BLaER1 treated with 17β-estradiol and CSF1 and Interleukin-3, amounts not matched to agents 10 nM and 100 nM (cell line): ENCODE data around the gene TWSG1.

Experiments
- H3K27ac ChIP-seq, 11 experiments: shearing (Covaris generic); formaldehyde crosslinking; 2 replicates each; pipeline ENCODE4 v1.8.1; 2022
- H3K27me3 ChIP-seq, 11 experiments: shearing (Covaris generic); formaldehyde crosslinking; 2 replicates each; pipeline ENCODE4 v1.8.1; 2022
- H3K36me3 ChIP-seq, 11 experiments: shearing (Covaris generic); formaldehyde crosslinking; 2 replicates each; pipeline ENCODE4 v1.8.1; 2022
- H3K4me1 ChIP-seq, 10 experiments: shearing (Covaris generic); formaldehyde crosslinking; 2 replicates each; pipeline ENCODE4 v1.8.1; 2022
- H3K4me2 ChIP-seq, 11 experiments: shearing (Covaris generic); formaldehyde crosslinking; 2 replicates each; pipeline ENCODE4 v1.8.1; 2022
- H3K4me3 ChIP-seq, 10 experiments: shearing (Covaris generic); formaldehyde crosslinking; 2 replicates each; pipeline ENCODE4 v1.8.1; 2022
- H3K9ac ChIP-seq, 11 experiments: shearing (Covaris generic); formaldehyde crosslinking; 2 replicates each; pipeline ENCODE4 v1.8.1; 2022
- H3K9me3 ChIP-seq, 11 experiments: shearing (Covaris generic); formaldehyde crosslinking; replicated peaks in 1 of 11; 2 replicates each; pipeline ENCODE4 v1.8.1; 2022
- H4K20me1 ChIP-seq, 11 experiments: shearing (Covaris generic); formaldehyde crosslinking; 2 replicates each; pipeline ENCODE4 v1.8.1; 2022
- Cebpa-rat ChIP-seq, 11 experiments: shearing (Covaris generic); IDR thresholded peaks; 2 replicates each; pipeline ENCODE4 v1.8.1; 2022

Gene TWSG1

DNA sequence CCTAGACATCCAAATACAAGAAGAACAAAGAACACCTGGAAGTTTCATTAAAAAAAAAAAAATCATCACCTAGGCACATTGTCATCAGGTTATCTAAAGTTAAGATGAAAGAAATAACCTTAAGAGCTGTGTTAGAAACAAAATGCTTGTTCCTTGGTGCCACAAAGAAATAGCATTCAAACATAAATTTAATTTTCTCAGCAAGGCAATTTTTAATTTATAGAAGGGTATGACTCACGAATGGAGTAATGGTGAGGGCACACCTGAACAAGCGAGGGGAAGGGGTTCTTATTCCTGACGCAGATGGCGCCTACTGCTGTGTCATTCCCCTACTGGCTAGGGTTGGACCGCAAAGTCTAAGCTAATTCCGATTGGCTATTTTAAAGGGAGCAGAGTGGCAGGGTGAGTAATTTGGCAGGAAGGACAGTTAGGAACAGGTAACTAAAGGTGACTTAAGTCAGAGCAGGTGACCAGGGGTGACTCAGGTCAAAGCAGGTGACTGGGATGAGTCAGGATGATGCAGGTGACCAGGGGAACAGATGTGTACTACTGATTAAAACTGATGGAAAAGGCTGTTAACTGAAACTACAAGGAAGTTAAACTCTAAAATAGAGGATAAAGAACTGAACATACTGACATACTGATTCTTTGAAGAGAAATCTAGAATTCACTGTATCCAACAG is 30.0 kb upstream of the TWSG1 start:
- no peaks in the 10 kb centered on the region for H4K20me1 ChIP-seq
- no peak overlapping the region for H3K4me2 ChIP-seq
- H3K27ac ChIP-seq = no peak overlapping the region
- peaks cover 0 to 3% (median 0%) of the 10 kb centered on the region in 11 experiments; a peak in 2 of 22 replicates for H3K36me3 ChIP-seq
- H3K27me3 ChIP-seq = no peaks in the 10 kb centered on the region
- H3K4me1 ChIP-seq = no peaks in the 10 kb centered on the region
- H3K9me3 ChIP-seq = peaks cover 18 to 33% (median 27%) of the 10 kb centered on the region in 11 experiments
- H3K4me3 ChIP-seq = no peak overlapping the region
- H3K9ac ChIP-seq = no peak overlapping the region
- no peak for TF ChIP-seq Cebpa-rat (IDR thresholded peaks at IDR 0.05)

DNA sequence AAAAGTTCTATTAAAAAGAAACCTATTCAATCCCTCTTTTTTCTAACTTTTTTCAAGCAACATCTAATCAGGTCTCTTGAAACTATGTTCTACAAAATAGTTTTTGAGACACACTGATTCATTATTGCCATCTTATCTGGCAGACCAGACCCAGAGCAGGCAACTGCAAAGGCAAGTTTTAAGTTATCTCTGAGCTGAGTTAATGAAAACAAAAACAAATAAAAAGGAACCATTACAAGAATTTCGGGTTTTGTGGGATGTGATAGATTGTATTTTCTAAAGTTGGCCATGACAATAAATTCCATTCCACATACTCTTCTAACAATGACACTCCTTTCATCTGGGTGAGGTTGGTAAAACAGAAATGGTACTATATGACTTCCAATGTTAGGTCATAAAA is 15.2 kb upstream of the TWSG1 start:
- H3K4me3 ChIP-seq = no peak overlapping the region
- no peak overlapping the region for H3K4me2 ChIP-seq
- TF ChIP-seq Cebpa-rat (IDR thresholded peaks at IDR 0.05) = no peak
- no peaks in the 10 kb centered on the region for H3K36me3 ChIP-seq
- peaks cover 0 to 14% (median 0%) of the 10 kb centered on the region in 10 experiments; a peak in 5 of 20 replicates for H3K4me1 ChIP-seq
- peaks cover 0 to 16% (median 4%) of the 10 kb centered on the region in 11 experiments; a peak in 8 of 22 replicates for H3K9me3 ChIP-seq
- H3K27ac ChIP-seq = no peak overlapping the region
- H3K9ac ChIP-seq = no peak overlapping the region
- no peaks in the 10 kb centered on the region for H4K20me1 ChIP-seq
- no peaks in the 10 kb centered on the region for H3K27me3 ChIP-seq

DNA sequence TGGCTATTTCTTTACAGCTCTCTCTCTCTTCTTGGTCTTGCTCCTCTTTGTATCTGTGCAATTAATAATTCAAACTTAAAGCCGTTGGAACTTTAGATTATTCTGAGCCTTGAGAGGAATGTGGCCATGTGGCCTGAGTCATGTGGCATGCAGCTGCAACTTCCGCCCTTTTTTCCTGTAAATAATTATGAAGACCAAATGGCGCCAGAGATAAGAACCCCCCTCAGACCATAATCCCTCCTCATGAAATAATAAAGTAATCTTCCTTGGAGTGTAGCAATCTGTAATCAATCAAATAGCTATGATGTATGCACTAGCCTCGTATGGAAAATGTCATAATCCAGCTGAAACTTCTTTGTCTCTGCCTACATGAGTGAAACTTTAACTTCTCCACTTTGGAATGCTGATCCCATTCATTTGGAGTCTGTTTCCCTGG is 13.5 kb upstream of the TWSG1 start:
- Histone ChIP-seq H3K4me2 (no peak overlapping the region), H3K36me3 (no peaks in the 10 kb centered on the region), H3K4me3 (no peak overlapping the region), H3K9me3 (peaks cover 0 to 16% (median under 1%) of the 10 kb centered on the region in 11 experiments; a peak in 7 of 22 replicates), H3K27ac (no peak overlapping the region), H4K20me1 (no peaks in the 10 kb centered on the region), H3K9ac (no peak overlapping the region), H3K27me3 (no peaks in the 10 kb centered on the region), H3K4me1 (peaks cover 0 to 14% (median 0%) of the 10 kb centered on the region in 10 experiments; a peak in 5 of 20 replicates)
- TF ChIP-seq Cebpa-rat (IDR thresholded peaks at IDR 0.05) = no peak

DNA sequence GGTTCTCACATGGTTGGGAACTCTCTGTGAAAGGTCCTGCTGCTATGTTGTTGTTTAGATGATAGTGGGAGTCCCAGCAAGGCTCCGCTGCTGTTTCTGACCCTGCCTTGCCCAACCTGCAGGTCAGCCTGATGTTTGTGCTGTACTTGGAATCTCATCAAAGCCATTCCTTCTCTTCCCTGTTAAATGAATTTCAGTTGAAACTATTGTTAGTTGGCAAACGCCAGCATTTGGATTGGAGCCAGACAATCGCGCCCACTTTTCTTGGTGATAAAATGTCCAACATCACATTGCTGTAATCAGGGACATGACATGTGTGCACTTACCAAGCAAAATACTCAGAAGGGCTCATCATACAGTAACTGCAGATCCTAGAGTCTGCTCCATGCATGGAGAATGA is 12.8 kb upstream of the TWSG1 start:
- Histone ChIP-seq H3K9me3 (peaks cover 0 to 16% (median 3%) of the 10 kb centered on the region in 11 experiments; a peak in 6 of 22 replicates), H3K27me3 (no peaks in the 10 kb centered on the region), H3K27ac (no peak overlapping the region)

DNA sequence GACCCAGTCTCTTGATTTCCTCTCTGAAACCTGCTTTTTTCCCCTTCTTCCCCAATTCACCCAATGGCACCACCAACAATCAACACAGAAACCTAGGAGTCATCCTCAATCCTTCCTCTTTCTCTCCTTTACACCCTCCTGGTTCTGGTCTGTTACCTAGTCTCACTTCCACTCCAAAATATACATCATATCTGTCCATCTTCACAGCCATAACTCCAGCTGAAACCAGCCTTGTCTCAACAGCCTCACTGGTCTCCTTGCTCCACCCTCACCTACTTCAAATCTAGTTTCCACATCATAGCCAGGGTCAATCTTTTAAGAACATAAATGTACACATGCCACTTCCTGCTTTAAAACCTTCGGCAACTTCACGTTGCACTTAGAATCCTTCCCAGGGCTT is 11.8 kb upstream of the TWSG1 start:
- Histone ChIP-seq H3K27me3 (no peaks in the 10 kb centered on the region), H3K27ac (no peak overlapping the region), H3K4me1 (peaks cover 0 to 14% (median 0%) of the 10 kb centered on the region in 10 experiments; a peak in 5 of 20 replicates), H3K36me3 (no peaks in the 10 kb centered on the region), H4K20me1 (no peaks in the 10 kb centered on the region), H3K9me3 (peaks cover 3 to 22% (median 10%) of the 10 kb centered on the region in 11 experiments), H3K4me2 (peak overlapping the region in 1 of 11 experiments; percentile 19; a peak in 1 of 22 replicates), H3K9ac (no peak overlapping the region), H3K4me3 (no peak overlapping the region)
- TF ChIP-seq Cebpa-rat (IDR thresholded peaks at IDR 0.05) = no peak

More for the DNA sequence above, 12.8 kb upstream of the TWSG1 start:
- Histone ChIP-seq H3K4me3 (no peak overlapping the region), H4K20me1 (no peaks in the 10 kb centered on the region), H3K36me3 (no peaks in the 10 kb centered on the region), H3K4me1 (peaks cover 0 to 14% (median 0%) of the 10 kb centered on the region in 10 experiments; a peak in 5 of 20 replicates), H3K4me2 (no peak overlapping the region), H3K9ac (no peak overlapping the region)
- TF ChIP-seq Cebpa-rat (IDR thresholded peaks at IDR 0.05) = no peak

DNA sequence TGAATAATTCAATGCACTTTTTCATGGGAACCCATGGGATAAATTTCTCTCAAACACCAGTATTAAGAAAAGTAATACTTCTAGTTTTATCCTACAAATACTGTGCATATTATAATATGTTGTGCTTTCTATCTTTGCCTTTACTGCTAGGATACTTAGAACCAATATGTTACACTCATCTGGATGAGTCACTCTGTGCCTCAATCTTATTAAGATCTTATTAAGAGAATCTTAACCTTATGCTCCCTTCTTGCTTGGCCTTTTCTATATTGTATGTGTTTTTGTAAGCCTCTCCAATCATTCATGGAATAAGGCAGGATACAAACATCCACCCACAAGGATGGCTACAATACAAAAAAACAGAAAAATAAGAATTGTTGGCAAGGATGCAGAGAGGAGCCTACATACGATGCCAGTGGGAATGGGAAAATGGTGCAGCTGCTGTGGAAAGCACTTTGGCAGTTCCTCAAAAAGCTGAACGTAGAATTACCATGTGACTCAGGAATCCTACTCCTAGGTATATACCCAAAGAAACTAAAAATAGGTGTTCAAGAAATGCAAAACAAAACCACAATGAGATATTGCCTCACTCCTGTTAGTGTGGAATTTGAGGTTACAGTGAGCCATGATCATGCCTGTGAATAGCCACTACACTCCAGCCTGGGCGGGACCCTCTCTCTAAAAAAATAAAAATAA is 10.7 kb upstream of the TWSG1 start:
- no peak overlapping the region for H3K4me3 ChIP-seq
- no peak overlapping the region for H3K27ac ChIP-seq
- no peak overlapping the region for H3K4me2 ChIP-seq
- H4K20me1 ChIP-seq = no peaks in the 10 kb centered on the region
- peaks cover 0 to 14% (median 0%) of the 10 kb centered on the region in 10 experiments; a peak in 5 of 20 replicates for H3K4me1 ChIP-seq
- H3K9ac ChIP-seq = no peak overlapping the region
- no peaks in the 10 kb centered on the region for H3K36me3 ChIP-seq
- H3K27me3 ChIP-seq = no peaks in the 10 kb centered on the region
- peaks cover 15 to 34% (median 21%) of the 10 kb centered on the region in 11 experiments for H3K9me3 ChIP-seq
- TF ChIP-seq Cebpa-rat (IDR thresholded peaks at IDR 0.05) = no peak

DNA sequence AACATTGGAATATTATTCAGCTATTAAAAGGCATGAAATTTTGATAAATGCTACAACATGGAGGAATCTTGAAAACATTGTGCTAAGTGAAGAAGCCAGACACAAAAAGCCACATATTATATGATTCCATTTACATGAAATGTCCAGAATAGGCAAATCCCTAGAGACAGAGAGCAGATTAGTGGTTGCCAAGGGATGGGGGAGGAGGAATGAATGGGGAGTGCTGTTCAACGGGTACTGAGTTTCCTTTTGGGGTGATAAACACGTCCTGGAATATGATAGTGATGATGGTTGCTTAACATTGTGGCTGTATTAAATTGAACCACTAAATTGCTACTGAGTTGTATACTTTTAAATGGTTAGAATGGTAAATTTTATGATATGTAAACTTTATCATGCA is 8.9 kb upstream of the TWSG1 start:
- no peak for TF ChIP-seq Cebpa-rat (IDR thresholded peaks at IDR 0.05)
- Histone ChIP-seq H3K4me3 (no peak overlapping the region), H3K27me3 (no peaks in the 10 kb centered on the region), H3K27ac (no peak overlapping the region), H3K36me3 (no peaks in the 10 kb centered on the region), H3K4me1 (peaks cover 0 to 14% (median 0%) of the 10 kb centered on the region in 10 experiments; a peak in 5 of 20 replicates), H3K9me3 (peaks cover 18 to 31% (median 23%) of the 10 kb centered on the region in 11 experiments), H3K9ac (no peak overlapping the region), H4K20me1 (no peaks in the 10 kb centered on the region), H3K4me2 (no peak overlapping the region)

DNA sequence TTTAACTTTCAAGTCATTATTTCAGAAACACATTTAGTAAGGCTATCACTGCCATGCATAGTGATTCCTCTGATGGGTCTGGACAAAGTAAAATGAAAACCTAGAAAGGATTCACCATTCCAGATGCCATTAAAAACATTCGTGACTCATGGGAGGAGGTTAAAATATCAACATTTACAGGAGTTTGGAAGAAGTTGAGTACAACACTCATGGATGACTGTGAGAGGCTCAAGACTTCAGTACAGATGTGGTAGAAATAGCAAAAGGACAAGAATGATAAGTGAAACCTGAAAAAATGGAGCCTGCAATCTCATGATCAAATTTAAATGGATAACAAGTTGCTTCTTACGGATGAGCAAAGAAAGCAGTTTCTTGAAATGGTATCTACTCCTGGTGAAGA is 5.8 kb upstream of the TWSG1 start:
- no peak for TF ChIP-seq Cebpa-rat (IDR thresholded peaks at IDR 0.05)
- no peaks in the 10 kb centered on the region for H3K36me3 ChIP-seq

DNA sequence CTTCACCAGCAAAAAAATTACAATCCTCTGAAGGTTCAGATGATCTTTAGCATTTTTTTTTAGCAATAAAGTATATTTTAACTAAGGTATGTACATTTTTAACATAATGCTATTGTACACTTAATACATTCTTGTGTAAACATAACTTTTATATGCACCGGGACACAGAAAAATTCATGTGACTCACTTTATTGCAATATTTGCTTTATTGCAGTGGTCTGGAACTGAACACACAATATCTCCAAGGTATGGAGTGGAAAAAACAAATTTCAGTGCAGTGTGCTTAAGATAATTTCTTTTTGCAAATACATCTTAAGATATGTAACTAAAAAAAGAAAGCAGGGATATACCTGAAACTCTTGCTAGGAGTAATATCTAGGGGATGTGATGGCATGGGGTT is 5.1 kb upstream of the TWSG1 start:
- H3K4me1 ChIP-seq = peaks cover 0 to 5% (median 0%) of the 10 kb centered on the region in 10 experiments; a peak in 2 of 20 replicates
- no peak for TF ChIP-seq Cebpa-rat (IDR thresholded peaks at IDR 0.05)
- no peak overlapping the region for H3K4me2 ChIP-seq
- no peaks in the 10 kb centered on the region for H4K20me1 ChIP-seq
- H3K27me3 ChIP-seq = no peaks in the 10 kb centered on the region
- peaks cover 18 to 36% (median 31%) of the 10 kb centered on the region in 11 experiments for H3K9me3 ChIP-seq
- no peak overlapping the region for H3K4me3 ChIP-seq
- no peak overlapping the region for H3K27ac ChIP-seq
- no peak overlapping the region for H3K9ac ChIP-seq
- no peaks in the 10 kb centered on the region for H3K36me3 ChIP-seq

More for the DNA sequence above, 5.8 kb upstream of the TWSG1 start:
- Histone ChIP-seq H3K4me3 (no peak overlapping the region), H3K27ac (no peak overlapping the region), H3K9ac (no peak overlapping the region), H4K20me1 (no peaks in the 10 kb centered on the region), H3K4me2 (no peak overlapping the region), H3K9me3 (peaks cover 18 to 35% (median 31%) of the 10 kb centered on the region in 11 experiments), H3K27me3 (no peaks in the 10 kb centered on the region), H3K4me1 (peaks cover 0 to 6% (median 0%) of the 10 kb centered on the region in 10 experiments; a peak in 3 of 20 replicates)
